Adrenal gland (tissue), 5 donors: ENCODE measurements around the gene ATP12A.

ENCODE experiments used
- CTCF ChIP-seq, 6 experiments: fragments of 450-650 bp in 4 of 6; fragments of 200-600 bp in 2 of 6; sonication (generic) in 1 of 6; IDR thresholded peaks; 1 replicate in 5 of 6; 2 replicates in 1 of 6; pipeline versions ENCODE4 v1.5.1 to v1.8.0; 2016 to 2021; ENCODE audit warnings: antibody characterized with exemption in 6 of 6, mild to moderate bottlenecking in 2 of 6, moderate library complexity in 1 of 6
- POLR2A ChIP-seq, 2 donors: fragments of 450-650 bp; IDR thresholded peaks; one replicate each; pipeline ENCODE4 v1.6.1; 2017; ENCODE audit warnings: antibody characterized with exemption in 2 of 2, mild to moderate bottlenecking in 2 of 2, moderate library complexity in 1 of 2
- donor health status: DM: no; HTN: no; CAD: no.

- TF ChIP-seq CTCF (IDR thresholded peaks at IDR 0.05) (no peak), POLR2A (IDR thresholded peaks at IDR 0.05) (no peak)
Observed at GRCh38 chr13:24725379-24725778, 45.2 kb downstream of the ATP12A start.
